ENCODE data around the gene FRMD8.

GRCh38 chr11:65393513-65394079 lies 7.2 kb downstream of the FRMD8 start:
- no peak for TF ChIP-seq EZH2 (IDR thresholded peaks at IDR 0.05; ENCODE audit: borderline replicate concordance, low read length)
- no peak for TF ChIP-seq CTCF (IDR thresholded peaks at IDR 0.05; ENCODE audit: low read length)

Measured in OCI-LY1 (cell line).